GM12864 (cell line): ENCODE data around the gene TNNI3K.
"Not testable (repeated sequence)": the region's sequence is repeated elsewhere in the genome, so short reads cannot be mapped to it uniquely, and the experiment has no call there.

Experiments
- DNase-seq: peaks from one replicate; pipeline ENCODE4 v3.0.0-alpha.2; 2011; ENCODE audit warnings: low read depth
- H3K4me3 ChIP-seq: 2 replicates; pipeline ENCODE4 v1.5.1; 2011; ENCODE audit warnings: mild to moderate bottlenecking, low read depth, low read length, control low read depth
- TF ChIP-seq, protein P1 (sequence below): IDR thresholded peaks from 2 replicates; pipeline ENCODE4 v1.5.1; 2011; ENCODE audit warnings: low read depth, mild to moderate bottlenecking, moderate library complexity, low read length, control low read depth, inconsistent platforms; ENCODE audit errors: missing control alignments

The TNNI3K gene

DNA sequence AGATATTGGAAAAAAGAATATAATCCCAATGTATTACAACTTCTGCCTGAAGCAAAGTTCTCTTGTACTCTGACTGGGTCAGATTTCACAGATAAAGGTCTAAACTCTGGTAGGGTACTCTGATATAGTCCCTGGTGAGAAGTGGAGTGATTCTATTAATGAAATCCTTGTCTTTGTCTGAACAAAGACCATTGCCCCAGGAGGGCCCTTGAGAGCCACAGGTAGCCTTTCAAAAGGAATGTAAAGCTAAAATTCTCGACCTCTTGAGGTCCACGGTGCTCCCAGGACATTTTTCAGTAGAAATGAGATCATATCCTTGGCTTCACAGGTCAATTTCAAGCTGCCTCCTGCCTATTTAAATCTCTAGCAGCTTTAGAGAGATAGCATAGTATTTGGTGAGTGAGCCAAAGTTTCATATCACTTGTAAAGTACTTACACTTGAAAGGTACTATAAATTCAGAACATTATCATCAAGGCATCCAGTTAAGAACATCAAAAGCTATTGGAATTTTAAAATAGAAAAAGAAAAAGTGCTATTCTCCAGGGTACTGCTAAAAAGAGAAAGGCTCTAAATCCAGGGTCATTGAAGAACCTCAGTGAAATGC is 10.1 kb downstream of the TNNI3K start:
- no peak for DNase-seq
- H3K4me3 ChIP-seq = no peak overlapping the region
- TF ChIP-seq, protein P1, sequence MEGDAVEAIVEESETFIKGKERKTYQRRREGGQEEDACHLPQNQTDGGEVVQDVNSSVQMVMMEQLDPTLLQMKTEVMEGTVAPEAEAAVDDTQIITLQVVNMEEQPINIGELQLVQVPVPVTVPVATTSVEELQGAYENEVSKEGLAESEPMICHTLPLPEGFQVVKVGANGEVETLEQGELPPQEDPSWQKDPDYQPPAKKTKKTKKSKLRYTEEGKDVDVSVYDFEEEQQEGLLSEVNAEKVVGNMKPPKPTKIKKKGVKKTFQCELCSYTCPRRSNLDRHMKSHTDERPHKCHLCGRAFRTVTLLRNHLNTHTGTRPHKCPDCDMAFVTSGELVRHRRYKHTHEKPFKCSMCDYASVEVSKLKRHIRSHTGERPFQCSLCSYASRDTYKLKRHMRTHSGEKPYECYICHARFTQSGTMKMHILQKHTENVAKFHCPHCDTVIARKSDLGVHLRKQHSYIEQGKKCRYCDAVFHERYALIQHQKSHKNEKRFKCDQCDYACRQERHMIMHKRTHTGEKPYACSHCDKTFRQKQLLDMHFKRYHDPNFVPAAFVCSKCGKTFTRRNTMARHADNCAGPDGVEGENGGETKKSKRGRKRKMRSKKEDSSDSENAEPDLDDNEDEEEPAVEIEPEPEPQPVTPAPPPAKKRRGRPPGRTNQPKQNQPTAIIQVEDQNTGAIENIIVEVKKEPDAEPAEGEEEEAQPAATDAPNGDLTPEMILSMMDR = no peak

DNA sequence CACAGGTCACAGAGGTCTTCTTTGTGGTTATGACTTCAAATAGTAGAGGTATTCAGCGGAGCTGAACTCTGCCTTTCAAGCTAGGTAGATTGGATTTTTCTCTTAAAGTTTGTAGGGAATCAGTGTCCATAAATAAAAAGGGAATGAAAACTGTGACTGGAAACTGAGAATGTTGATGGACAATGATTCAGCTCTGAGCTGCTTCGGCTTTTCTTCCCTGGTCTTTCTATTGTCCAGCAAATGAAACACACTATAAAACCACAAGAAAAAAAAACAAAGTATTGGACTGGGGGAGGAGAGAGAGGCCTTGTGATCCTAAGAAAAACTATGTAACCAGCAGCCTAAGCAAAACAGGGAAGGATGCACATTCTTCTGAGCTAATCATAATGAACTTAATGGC is 11.1 kb downstream of the TNNI3K start:
- no peak overlapping the region for H3K4me3 ChIP-seq
- no peak for DNase-seq
- TF ChIP-seq, protein P1 = no peak

DNA sequence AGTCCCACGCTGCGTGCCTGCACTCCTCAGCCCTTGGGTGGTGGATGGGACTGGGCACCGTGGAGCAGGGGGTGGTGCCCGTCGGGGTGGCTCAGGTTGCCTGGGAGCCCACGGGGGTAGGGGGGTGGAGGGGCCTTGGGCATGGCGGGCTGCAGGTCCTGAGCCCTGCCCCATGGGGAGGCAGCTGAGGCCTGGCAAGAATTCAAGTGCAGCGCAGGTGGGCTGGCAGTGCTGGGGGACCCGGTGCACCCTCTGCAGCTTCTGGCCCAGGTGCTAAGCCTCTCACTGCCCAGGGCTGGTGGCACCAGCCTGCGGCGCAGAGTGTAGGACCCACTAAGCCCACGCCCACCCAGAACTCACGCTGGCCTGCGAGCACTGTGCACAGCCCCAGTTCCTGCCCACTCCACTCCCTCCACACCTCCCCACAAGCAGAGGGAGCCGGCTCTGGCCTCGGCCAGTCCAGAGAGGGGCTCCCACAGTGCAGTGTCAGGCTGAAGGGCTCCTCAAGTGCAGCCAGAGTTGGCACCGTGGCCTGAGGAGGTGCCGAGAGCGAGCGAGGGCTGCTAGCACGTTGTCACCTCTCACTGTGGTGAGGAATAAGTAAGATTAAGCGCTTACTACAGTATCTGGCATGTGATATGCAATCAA is 12.8 kb downstream of the TNNI3K start:
- no peak for DNase-seq
- no peak overlapping the region for H3K4me3 ChIP-seq
- TF ChIP-seq, protein P1 = no peak

DNA sequence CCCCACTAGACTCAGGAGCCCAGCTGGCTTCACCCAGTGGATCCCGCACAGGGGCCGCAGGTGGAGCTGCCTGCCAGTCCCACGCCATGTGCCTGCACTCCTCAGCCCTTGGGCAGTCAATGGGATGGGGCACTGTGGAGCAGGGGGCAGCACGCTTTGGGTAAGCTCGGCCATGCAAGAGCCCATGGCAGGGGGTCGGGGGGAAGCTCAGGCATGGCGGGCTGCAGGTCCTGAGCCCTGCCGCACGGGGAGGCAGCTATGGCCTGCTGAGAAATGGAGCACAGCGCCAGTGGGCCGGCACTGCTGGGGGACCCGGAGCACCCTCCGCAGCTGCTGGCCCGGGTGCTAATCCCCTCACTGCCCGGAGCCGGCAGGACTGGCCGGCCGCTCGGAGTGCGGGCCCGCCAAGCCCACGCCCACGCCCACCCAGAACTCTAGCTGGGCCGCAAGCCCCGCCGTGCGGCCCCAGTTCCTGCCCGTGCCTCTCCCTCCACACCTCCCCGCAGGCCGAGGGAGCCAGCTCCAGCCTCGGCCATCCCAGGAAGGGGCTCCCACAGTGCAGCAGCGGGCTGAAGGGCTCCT is 18.1 kb downstream of the TNNI3K start:
- not testable (repeated sequence) for H3K4me3 ChIP-seq, DNase-seq

DNA sequence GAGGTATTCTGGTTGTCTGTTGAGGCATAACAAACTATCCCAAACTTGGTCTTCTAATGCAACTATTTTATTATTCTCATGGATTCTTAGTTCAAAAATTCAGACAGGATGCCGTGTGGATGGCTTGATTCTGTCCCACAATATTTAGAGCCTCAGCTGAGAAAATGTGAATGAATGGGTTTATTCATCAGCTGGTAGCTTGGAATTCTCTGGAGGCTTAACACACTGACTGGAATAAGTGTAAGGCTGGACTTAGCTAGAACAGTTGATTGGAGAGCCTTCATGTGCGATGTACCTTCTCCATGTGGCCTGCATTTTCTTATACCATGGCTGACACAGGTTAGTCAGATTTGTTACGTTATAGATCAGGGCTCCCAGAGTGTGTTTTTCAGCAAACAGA is 30.8 kb downstream of the TNNI3K start:
- DNase-seq = no peak

DNA sequence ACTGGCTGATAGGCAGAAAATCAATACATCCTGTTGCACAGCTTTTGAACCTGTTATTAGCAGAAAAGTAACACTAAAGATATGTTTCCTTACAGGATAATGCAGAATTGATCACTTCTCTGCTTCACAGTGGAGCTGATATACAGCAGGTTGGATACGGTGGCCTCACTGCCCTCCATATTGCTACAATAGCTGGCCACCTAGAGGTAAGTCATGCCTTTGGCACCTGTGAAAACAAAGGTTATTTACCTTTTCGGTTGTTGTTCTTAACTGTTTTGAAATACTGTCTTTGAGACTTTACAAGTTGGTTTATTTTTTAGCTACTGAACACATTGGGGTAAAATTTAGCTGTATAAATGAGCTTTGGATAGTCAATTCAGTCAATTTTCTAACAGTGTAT is 36.3 kb downstream of the TNNI3K start:
- no peak overlapping the region for H3K4me3 ChIP-seq

More for the DNA sequence above, 30.8 kb downstream of the TNNI3K start:
- H3K4me3 ChIP-seq = no peak overlapping the region
- TF ChIP-seq, protein P1 = no peak

More for the DNA sequence above, 36.3 kb downstream of the TNNI3K start:
- no peak for DNase-seq
- TF ChIP-seq, protein P1 = no peak
